H54 (cell line): ENCODE results near the gene PCDHB11.
"Not testable (repeated sequence)": the region's sequence is repeated elsewhere in the genome, so short reads cannot be mapped to it uniquely, and the experiment has no call there.

Experiments used
- DNase-seq: peaks from one replicate; pipeline ENCODE4 v3.0.0; 2011; ENCODE audit warnings: low spot score, mixed read lengths; ENCODE audit not compliant: insufficient read length
- FAIRE-seq: peaks from 3 replicates; lab custom pipeline; 2011; peaks lifted over from hg19 to GRCh38; lab: Jason Lieb, UNC
- POLR2A ChIP-seq: IDR thresholded peaks from 2 replicates; pipeline ENCODE4 v1.6.1; 2011; ENCODE audit warnings: low read depth, mild to moderate bottlenecking, low read length

PCDHB11 gene

DNA sequence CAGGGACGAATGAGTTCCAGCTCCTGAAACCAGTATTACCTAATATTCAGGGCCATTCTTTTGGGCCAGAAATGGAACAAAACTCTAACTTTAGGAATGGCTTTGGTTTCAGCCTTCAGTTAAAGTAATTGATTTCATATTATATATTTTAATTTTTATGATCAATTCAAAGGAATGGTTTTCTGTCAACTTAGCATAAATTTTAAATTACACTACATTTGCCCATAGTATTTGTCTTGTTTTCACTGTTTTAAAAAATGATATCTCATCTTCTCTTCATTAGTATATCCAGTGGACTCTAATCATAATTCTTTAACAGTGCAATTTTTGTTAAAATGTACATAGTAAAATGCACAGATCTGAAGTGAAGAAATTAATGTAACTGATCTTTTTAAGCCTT, 19.1 kb upstream of the PCDHB11 start:
- no peak for TF ChIP-seq POLR2A
- no peak for FAIRE-seq
- DNase-seq: no peak

DNA sequence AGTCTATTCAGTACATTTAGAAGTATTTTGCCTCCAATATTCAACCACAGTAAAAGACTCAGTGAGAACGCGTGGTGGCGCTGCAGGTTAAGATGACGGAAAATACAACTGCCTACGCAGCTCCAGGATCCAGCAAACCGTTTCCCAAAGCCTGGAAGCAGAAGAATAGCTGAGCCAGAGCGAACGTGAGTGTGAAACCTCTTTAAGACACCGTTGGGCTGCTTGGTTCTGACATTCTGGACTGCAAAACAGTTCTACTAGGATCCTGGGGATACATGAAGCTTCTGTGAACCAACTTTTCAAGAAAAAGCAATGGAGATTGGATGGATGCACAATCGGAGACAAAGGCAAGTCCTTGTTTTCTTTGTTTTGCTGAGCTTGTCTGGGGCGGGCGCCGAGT, 17.2 kb upstream of the PCDHB11 start, which contains the start of gene PCDHB16:
Gene PCDHB16, plus strand, starts transcription at position 140 of the 400 bp plus-strand sequence. Its CDS starts 173 bp downstream, at position 313.
- no peak for TF ChIP-seq POLR2A
- DNase-seq (no peak), FAIRE-seq (no peak)

DNA sequence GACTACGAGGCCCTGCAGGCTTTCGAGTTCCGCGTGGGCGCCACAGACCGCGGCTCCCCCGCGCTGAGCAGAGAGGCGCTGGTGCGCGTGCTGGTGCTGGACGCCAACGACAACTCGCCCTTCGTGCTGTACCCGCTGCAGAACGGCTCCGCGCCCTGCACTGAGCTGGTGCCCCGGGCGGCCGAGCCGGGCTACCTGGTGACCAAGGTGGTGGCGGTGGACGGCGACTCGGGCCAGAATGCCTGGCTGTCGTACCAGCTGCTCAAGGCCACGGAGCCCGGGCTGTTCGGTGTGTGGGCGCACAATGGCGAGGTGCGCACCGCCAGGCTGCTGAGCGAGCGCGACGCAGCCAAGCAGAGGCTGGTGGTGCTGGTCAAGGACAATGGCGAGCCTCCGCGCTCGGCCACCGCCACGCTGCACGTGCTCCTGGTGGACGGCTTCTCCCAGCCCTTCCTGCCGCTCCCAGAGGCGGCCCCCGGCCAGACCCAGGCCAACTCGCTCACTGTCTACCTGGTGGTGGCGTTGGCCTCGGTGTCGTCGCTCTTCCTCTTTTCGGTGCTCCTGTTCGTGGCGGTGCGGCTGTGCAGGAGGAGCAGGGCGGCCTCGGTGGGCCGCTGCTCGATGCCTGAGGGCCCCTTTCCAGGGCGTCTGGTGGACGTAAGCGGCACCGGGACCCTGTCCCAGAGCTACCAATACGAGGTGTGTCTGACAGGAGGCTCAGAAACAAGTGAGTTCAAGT, 15.1 kb upstream of the PCDHB11 start:
- FAIRE-seq: not testable (repeated sequence)

DNA sequence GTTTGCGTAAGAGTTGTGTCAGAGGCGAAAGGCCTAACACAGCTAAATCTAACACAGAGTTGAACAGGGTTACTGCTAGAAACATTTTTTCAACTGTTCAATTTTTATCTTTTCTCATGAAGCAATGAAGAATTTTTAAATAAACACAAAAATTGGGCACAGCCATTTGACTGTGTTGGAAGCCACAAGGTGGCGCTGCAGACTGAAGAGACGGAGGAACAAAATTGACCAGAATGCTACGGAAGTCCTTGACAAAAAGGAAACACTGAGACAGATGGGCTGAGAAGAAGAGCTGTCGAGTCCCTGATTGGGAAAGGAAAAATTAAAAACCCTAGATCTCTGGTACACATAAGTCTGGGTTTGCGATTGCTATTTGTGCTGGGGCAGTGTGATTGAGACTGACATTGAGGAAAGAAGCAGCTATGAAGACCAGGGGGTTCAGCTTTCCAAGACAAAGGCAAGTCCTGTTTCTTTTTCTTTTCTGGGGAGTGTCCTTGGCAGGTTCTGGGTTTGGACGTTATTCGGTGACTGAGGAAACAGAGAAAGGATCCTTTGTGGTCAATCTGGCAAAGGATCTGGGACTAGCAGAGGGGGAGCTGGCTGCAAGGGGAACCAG, 12.4 kb upstream of the PCDHB11 start, which contains the start of gene PCDHB9:
Gene PCDHB9, plus strand, starts transcription at position 265 of the 616 bp plus-strand sequence. Its CDS starts 158 bp downstream, at position 423.
- no peak for TF ChIP-seq POLR2A
- peak; percentile 91 for FAIRE-seq
- peak; percentile 78 for DNase-seq

More for the DNA sequence above, 15.1 kb upstream of the PCDHB11 start:
- DNase-seq: not testable (repeated sequence)

DNA sequence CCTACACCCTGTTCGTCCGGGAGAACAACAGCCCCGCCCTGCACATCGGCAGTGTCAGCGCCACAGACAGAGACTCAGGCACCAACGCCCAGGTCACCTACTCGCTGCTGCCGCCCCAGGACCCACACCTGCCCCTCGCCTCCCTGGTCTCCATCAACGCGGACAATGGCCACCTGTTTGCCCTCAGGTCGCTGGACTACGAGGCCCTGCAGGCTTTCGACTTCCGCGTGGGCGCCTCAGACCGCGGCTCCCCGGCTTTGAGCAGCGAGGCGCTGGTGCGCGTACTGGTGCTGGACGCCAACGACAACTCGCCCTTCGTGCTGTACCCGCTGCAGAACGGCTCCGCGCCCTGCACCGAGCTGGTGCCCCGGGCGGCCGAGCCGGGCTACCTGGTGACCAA, 10.7 kb upstream of the PCDHB11 start:
- not testable (repeated sequence) for FAIRE-seq, DNase-seq

DNA sequence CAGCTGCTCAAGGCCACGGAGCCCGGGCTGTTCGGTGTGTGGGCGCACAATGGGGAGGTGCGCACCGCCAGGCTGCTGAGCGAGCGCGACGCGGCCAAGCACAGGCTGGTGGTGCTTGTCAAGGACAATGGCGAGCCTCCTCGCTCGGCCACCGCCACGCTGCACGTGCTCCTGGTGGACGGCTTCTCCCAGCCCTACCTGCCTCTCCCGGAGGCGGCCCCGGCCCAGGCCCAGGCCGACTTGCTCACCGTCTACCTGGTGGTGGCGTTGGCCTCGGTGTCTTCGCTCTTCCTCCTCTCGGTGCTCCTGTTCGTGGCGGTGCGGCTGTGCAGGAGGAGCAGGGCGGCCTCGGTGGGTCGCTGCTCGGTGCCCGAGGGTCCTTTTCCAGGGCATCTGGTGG, 10.3 kb upstream of the PCDHB11 start:
- not testable (repeated sequence) for FAIRE-seq

DNA sequence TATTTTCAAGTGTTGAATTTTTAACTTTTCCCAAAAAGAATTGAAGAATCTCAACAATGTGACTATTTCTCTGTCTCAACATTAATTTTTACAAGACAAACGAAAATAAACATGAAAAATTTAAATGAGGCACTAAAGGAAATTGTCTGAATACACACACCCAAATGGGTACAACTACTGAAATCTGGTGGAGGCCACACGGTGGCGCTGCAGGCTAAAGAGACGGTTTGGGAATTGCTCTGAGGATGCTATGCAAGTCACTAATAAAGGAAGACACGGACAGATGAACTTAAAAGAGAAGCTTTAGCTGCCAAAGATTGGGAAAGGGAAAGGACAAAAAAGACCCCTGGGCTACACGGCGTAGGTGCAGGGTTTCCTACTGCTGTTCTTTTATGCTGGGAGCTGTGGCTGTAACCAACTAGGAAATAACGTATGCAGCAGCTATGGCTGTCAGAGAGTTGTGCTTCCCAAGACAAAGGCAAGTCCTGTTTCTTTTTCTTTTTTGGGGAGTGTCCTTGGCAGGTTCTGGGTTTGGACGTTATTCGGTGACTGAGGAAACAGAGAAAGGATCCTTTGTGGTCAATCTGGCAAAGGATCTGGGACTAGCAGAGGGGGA, 7.2 kb upstream of the PCDHB11 start, which contains the start of gene PCDHB10:
Gene PCDHB10, plus strand, starts transcription at position 244 of the 616 bp plus-strand sequence. Its CDS starts 200 bp downstream, at position 444.
- TF ChIP-seq POLR2A: no peak
- DNase-seq (peak; percentile 79), FAIRE-seq (no peak)

More for the DNA sequence above, 10.3 kb upstream of the PCDHB11 start:
- DNase-seq: not testable (repeated sequence)

DNA sequence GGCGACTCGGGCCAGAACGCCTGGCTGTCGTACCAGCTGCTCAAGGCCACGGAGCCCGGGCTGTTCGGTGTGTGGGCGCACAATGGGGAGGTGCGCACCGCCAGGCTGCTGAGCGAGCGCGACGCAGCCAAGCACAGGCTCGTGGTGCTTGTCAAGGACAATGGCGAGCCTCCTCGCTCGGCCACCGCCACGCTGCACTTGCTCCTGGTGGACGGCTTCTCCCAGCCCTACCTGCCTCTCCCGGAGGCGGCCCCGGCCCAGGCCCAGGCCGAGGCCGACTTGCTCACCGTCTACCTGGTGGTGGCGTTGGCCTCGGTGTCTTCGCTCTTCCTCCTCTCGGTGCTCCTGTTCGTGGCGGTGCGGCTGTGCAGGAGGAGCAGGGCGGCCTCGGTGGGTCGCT, 5.1 kb upstream of the PCDHB11 start:
- FAIRE-seq, DNase-seq: not testable (repeated sequence)

DNA sequence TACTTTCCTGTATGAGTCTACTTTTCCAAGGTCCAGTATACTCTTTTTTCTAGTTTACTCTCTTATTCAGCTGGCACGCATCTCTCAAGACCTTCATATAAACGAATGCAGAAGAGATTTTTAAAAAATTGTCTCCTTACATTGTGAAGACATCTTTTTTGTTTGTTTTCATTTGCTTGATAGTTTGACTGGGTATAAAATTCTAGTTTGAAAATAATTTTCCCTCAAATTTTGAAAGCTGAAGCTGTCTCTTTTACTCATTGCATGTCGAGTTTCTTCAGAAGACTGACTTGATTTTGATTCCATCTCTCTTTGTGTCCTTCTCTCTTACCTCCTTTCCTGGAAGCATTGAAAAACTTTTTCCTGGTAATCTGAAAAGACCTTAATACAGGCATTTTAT, 3.1 kb upstream of the PCDHB11 start:
- TF ChIP-seq POLR2A: no peak
- DNase-seq: no peak
- no peak for FAIRE-seq

DNA sequence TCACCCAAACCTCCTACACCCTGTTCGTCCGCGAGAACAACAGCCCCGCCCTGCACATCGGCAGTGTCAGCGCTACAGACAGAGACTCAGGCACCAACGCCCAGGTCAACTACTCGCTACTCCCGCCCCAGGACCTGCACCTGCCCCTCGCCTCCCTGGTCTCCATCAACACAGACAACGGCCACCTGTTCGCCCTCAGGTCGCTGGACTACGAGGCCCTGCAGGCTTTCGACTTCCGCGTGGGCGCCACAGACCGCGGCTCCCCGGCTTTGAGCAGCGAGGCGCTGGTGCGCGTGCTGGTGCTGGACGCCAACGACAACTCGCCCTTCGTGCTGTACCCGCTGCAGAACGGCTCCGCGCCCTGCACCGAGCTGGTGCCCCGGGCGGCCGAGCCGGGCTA, 1.7 kb downstream of the PCDHB11 start:
- DNase-seq, FAIRE-seq: not testable (repeated sequence)

DNA sequence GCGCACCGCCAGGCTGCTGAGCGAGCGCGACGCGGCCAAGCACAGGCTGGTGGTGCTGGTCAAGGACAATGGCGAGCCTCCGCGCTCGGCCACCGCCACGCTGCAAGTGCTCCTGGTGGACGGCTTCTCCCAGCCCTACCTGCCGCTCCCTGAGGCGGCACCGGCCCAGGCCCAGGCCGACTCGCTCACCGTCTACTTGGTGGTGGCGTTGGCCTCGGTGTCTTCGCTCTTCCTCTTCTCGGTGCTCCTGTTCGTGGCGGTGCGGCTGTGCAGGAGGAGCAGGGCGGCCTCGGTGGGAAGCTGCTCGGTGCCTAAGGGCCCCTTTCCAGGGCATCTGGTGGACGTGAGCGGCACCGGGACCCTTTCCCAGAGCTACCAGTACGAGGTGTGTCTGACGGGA, 2.2 kb downstream of the PCDHB11 start:
- not testable (repeated sequence) for DNase-seq, FAIRE-seq

DNA sequence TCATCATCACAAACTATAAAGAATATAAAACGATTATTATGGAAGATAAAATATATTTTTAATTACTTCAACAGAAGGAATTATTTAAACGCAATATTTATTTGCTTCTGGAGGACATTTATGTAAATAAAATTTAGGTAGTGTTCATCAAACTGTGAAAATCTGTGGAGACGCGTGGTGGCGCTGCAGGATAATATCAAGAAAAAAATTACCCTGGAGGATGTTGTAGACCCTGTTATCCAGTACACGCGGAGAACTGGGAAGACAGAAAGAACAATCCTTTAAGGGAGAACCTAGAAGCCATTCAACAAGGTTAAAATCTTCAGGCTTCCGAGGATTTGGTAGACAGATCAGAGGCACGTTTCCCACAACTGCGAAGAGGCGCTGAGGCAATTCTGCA, 9.1 kb downstream of the PCDHB11 start, which contains the start of gene PCDHB12:
Gene PCDHB12, plus strand, starts transcription at position 242 of the 400 bp plus-strand sequence. CDS start 189 bp downstream, outside the sequence.
- DNase-seq: no peak
- TF ChIP-seq POLR2A: no peak
- no peak for FAIRE-seq

DNA sequence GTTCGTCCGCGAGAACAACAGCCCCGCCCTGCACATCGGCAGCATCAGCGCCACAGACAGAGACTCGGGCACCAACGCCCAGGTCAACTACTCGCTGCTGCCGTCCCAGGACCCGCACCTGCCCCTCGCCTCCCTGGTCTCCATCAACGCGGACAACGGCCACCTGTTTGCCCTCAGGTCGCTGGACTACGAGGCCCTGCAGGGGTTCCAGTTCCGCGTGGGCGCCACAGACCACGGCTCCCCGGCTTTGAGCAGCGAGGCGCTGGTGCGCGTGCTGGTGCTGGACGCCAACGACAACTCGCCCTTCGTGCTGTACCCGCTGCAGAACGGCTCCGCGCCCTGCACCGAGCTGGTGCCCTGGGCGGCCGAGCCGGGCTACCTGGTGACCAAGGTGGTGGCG, 10.9 kb downstream of the PCDHB11 start:
- FAIRE-seq, DNase-seq: not testable (repeated sequence)

DNA sequence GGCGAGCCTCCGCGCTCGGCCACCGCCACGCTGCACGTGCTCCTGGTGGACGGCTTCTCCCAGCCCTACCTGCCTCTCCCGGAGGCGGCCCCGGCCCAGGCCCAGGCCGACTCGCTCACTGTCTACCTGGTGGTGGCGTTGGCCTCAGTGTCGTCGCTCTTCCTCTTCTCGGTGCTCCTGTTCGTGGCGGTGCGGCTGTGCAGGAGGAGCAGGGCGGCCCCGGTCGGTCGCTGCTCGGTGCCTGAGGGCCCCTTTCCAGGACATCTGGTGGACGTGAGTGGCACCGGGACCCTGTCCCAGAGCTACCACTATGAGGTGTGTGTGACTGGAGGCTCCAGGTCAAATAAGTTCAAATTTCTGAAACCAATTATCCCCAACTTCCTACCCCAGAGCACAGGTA, 11.4 kb downstream of the PCDHB11 start:
- DNase-seq, FAIRE-seq: not testable (repeated sequence)

DNA sequence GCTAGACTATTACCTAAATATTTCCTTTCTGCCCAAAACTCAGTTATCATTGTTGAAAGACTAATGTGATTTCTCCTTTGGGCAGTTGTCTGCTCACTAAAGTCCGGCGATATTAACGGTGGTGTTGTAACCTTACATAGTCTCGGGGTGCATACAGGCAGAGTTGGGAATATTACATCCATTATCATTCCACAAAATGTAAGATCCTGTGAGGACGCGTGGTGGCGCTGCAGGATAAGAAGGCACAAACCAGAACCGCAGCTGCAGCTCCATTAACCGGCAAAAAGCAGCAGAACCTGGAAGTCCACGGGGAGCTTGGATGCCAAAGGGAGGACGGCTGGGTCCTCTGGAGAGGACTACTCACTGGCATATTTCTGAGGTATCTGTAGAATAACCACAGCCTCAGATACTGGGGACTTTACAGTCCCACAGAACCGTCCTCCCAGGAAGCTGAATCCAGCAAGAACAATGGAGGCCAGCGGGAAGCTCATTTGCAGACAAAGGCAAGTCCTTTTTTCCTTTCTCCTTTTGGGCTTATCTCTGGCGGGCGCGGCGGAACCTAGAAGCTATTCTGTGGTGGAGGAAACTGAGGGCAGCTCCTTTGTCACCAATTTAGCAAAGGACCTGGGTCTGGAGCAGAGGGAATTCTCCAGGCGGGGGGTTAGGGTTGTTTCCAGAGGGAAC, 14.4 kb downstream of the PCDHB11 start, which contains the start of gene PCDHB13:
Gene PCDHB13, plus strand, starts transcription at position 264 of the 684 bp plus-strand sequence. Its CDS starts 205 bp downstream, at position 469.
- FAIRE-seq: peak; percentile 48
- DNase-seq: not testable (repeated sequence)

DNA sequence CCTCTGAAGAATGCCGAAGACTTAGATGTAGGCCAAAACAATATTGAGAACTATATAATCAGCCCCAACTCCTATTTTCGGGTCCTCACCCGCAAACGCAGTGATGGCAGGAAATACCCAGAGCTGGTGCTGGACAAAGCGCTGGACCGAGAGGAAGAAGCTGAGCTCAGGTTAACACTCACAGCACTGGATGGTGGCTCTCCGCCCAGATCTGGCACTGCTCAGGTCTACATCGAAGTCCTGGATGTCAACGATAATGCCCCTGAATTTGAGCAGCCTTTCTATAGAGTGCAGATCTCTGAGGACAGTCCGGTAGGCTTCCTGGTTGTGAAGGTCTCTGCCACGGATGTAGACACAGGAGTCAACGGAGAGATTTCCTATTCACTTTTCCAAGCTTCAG, 15.2 kb downstream of the PCDHB11 start:
- DNase-seq, FAIRE-seq: not testable (repeated sequence)

DNA sequence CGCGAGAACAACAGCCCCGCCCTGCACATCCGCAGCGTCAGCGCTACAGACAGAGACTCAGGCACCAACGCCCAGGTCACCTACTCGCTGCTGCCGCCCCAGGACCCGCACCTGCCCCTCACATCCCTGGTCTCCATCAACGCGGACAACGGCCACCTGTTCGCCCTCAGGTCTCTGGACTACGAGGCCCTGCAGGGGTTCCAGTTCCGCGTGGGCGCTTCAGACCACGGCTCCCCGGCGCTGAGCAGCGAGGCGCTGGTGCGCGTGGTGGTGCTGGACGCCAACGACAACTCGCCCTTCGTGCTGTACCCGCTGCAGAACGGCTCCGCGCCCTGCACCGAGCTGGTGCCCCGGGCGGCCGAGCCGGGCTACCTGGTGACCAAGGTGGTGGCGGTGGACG, 16.1 kb downstream of the PCDHB11 start:
- DNase-seq, FAIRE-seq: not testable (repeated sequence)

DNA sequence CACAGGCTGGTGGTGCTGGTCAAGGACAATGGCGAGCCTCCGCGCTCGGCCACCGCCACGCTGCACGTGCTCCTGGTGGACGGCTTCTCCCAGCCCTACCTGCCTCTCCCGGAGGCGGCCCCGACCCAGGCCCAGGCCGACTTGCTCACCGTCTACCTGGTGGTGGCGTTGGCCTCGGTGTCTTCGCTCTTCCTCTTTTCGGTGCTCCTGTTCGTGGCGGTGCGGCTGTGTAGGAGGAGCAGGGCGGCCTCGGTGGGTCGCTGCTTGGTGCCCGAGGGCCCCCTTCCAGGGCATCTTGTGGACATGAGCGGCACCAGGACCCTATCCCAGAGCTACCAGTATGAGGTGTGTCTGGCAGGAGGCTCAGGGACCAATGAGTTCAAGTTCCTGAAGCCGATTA, 16.6 kb downstream of the PCDHB11 start:
- DNase-seq, FAIRE-seq: not testable (repeated sequence)
